ENCODE data around the gene ZNF367. TPM values are rescaled to one million over a fixed set of nuclear protein-coding genes. Genes with fewer than 3 reads are reported as not detected.
"Not testable (repeated sequence)": the region's sequence is repeated elsewhere in the genome, so short reads cannot be mapped to it uniquely, and the experiment has no call there.

ZNF367 gene
- total RNA-seq, 1 donor from 2014 or later = 2.4 TPM

DNA sequence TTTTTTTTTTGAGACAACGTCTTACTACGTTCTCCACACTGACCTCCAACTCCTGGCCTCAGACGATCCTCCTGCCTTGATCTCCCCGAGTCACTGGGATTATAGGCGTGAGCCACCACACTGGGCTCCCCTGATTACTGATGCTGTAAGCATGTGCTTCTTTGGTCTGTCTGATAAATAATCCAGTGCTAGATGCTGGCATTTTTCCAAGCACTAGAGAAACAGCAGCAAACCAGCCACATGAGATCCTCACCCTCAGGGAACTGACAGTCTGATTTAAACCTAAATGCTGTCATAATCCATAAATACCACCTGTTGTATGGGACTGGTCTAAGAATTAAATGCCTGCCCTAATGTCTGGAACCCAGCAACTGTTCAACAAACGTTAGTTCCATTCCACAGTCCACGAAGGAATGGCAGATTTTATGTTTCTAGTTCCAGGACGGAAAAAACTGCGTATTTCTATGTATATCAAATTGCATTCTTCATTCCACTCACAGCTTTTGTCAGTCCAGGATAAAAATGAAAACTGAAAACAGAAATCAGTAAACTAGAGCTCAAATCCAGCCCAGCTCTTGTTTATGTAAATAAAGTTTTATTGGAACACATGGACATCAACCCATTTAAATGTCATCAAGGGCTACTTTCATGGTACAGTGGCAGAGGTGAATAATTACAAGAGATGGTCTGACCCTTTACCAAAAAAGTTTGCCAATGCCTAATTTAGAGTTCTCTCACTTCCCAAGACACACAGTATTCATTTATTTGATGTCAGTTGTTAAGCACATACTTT, 54.8 kb downstream of the ZNF367 start:
- no peak for DNase-seq (ENCODE audit: low read depth in 2 of 2)

DNA sequence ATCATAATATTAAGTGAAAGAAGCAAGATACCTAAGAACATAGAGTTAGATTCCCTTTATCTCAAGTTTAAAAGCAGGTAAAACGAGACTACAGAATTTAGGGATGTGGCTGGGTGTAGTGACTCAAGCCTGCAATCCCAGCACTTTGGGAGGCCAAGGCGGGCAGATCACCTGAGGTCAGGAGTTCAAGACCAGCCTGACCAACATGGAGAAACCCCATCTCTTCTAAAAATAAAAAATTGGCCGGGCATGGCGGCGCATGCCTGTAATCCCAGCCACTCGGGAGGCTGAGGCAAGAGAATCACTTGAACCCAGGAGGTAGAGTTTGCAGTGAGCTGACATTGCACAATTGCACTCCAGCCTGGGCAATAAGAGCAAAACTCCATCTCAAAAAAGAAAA, 56.1 kb downstream of the ZNF367 start:
- DNase-seq (ENCODE audit: low read depth in 2 of 2) = not testable (repeated sequence)

DNA sequence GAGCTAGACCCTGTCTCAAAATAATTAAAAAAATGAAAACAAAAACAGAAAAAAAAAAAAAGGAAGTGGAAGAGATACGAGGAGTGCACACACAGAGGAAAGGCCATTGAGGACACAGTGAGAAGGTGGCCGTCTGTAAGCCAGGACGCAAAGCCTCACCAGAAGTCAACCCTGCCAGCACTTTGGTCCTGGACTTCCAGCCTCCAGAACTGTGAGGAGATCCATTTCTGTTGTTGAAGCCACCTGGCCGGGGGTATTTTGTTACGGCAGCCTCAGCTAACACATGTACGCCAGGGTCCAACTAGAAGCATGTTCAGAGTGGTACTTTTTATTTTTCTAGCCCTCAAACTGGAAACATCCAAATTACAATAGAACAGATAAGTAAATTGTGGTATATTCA, 56.5 kb downstream of the ZNF367 start:
- DNase-seq (ENCODE audit: low read depth in 2 of 2) = no peak

DNA sequence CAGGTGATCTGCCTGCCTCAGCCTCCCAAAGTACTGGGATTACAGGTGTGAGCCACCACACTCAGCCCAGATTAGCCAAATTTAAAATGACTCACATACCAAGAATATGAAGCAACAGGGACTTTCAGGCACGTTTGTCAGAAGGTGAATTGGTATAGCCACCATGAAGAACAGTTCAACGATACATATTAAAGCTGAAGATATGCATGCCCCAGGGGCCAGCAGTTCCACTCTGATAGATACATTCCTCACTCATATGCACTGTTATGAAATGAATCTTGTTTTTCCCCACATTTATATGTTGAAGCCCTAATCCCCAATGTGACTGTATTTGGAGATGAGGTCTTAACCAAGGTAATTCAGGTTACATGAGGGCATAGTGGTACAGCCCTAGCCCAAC, 57.2 kb downstream of the ZNF367 start:
- DNase-seq (ENCODE audit: low read depth in 2 of 2) = no peak

DNA sequence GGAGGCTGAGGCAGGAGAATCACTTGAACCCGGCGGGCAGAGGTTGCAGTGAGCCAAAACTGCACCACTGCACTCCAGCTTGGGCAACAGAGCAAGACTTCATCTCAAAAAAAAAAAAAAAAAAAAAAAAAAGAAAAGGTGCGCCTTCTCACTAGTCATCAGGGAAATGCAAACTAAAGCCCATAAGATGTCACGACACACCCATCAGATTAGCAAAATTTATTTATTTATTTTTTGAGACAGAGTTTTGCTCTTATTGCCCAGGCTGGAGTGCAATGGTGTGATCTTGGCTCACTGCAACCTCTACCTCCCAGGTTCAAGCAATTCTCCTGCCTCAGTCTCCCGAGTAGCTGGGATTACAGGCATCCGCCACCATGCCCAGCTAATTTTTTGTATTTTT, 57.6 kb downstream of the ZNF367 start:
- DNase-seq (ENCODE audit: low read depth in 2 of 2) = not testable (repeated sequence)

DNA sequence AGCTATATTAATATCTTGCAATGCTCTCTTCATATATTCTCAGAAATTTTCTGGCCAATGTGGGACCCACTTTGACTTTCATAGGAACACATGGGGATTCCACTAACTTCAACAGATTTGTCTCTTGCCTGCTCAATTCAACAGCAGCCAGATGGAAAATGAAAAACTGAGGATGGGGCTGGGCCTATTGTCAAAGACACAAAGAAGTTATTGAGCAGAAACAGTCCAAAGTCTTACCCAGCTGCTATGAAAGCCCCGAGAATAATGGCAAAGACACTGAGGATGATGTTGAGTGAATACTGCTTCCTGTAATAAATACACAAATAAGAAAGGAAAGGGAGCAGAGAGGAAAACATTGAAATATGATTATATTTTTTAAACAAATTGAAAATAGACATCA, 67.3 kb downstream of the ZNF367 start:
- no peak for DNase-seq (ENCODE audit: low read depth in 2 of 2)

DNA sequence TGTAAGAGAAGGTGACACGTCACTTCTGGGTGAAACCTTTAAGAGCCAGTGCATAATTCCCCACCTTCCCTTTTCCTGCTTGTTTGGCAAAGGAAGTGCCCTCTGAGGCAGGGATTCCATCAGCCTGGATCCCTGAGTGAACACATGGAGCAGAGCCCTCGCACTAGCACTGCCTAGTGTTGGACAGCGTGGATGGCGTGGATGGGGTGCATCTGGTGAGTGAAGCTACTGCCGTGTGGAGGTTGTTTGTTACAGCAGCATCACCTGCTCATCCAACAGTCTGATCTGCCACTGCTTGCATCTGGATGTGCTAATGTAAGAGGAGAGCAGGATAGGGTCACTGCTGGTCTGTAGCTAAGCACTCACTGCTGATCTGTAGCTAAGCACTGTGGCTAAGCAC, 69.9 kb downstream of the ZNF367 start:
- DNase-seq (ENCODE audit: low read depth in 2 of 2) = no peak

DNA sequence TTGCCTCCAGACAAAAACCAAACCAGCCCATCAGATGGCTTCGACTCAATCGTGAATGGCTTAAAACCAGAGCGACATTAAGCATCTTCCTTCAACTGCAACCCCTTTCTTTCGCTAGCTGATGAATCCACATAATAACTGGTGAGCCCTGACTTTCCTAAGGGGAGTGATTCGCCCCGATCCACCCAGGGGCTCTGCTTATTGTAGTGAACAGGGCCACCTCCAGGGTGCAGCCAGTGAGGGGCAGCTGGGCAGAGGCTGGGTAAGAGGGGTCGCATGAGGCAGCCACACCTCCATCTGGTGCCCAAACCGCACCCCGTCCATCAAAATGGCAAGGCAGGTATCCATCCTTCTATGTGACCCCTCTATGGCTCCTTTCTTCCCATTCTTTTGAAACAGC, 72.6 kb downstream of the ZNF367 start:
- no peak for DNase-seq (ENCODE audit: low read depth in 2 of 2)

DNA sequence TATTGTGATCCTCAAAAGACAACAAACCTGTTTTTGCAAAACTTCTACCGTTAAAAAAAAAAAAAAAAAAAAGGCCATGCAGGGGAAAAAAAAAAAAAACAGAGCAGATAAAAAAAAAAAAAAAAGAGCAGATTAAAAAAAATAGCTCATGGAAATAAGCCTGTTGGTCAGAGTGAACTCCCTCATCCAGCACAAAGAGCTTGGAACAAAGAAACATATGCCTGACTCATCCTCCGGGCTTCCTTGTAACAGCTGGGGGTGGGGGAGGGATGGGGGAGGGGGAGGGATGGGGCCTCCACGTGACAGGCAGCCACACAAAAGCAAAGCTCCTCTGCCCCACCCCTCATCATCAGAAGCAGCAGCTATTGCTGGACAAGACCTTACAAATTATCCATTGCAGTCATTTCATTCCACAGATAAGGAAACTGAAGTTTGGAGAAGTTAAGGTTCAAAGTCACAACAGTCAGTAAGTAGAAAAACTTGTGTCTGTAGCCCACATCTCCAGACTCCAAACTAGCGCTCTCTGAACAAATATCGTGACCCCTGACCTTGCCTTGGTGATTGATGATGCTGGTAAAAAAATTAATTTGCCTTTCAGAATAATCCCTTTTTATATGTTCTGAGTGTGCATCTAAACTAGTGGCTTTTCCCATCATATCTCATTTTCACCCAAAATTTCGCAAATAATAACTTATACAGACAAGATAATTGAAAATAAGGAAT, 73.6 kb downstream of the ZNF367 start:
- peak; percentile 96 to 97 for DNase-seq (ENCODE audit: low read depth in 2 of 2)

DNA sequence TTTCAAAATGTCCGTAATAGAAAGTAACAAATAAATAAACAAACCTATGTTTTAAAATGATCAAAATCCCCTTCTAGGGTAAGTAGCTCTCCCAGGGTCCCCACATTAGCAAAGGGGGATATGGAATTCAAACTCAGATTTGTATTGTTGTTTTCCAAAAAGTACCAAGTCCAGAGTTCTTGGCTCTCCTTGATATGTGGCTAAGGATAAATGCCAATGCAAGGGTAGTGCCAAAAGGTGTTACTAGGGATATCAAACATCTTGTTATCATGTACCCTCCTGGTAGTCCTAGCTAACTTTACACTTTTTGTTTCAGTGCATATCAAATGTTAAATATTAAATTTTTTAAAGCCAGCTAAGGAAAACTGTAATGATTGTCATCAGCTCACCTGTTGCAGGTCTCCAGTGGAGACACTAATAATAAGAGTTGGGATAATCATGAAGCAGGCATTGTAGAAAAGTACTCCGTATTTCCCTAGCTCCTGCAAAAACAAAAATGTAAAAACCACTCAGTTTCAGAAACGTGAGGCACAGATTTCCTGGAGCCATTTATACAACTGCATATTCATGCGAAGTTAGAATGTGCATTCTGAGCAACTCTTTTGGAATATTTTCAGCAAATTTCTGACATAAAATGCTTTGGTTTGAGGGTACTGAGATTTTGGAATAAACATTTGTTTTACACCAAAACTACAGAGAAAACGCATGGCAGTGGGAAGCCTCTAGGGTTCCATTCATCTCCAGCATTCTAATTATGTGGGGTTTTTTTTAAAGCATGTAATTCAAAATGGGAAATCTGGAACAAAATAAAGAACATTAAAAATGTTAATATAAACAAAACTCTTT, 74.4 kb downstream of the ZNF367 start:
- no peak for DNase-seq (ENCODE audit: low read depth in 2 of 2)

DNA sequence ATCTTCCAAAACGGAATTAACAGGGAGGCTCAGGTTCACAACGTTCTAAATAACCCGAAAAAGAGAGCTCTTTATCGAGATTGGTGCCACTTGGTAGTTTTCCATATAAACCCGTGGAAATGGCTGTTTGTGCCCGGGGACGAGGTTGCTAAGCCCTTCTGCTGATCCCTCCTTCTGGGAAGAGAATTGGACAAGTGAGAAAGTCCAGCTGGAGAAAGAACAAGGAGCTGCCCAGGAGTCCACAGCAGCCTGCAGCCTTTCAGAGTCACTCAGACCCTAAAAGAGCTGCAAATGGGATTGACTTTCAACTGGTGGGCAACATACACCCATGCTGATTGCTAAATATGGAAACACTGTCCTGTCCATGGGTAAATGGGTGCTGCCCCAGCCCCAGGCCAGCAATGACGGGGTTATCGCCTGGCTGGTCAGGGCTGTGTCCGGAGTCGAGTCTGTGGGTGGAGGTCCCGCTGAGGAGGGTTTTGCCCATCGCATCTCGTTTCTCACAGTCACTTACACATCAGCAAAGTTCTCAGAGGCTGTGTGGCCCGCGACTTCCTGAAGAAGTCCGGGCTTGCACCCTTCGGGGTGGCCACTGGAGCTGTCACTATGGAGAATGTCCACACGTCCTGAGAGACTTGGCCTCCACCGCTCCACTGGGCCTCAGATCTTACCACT, 75.5 kb downstream of the ZNF367 start:
- DNase-seq (ENCODE audit: low read depth in 2 of 2) = no peak

DNA sequence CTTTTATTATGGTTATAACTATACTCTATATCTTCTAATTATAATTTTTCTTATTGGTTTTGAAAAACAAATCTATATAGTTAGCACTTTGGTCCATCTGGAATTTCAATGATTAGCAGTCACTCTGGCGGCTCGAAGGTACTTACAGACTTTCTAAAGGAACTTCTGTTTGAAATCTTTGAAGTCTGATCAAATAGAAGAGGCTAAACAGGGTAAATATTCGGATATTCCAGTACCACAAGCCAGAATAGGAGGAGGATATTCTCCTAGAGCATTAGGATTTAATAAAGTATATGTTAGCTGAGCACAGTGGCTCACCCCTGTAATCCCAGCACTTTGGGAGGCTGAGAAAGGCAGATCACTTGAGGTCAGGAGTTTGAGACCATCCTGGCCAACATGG, 77.5 kb downstream of the ZNF367 start:
- no peak for DNase-seq (ENCODE audit: low read depth in 2 of 2)

DNA sequence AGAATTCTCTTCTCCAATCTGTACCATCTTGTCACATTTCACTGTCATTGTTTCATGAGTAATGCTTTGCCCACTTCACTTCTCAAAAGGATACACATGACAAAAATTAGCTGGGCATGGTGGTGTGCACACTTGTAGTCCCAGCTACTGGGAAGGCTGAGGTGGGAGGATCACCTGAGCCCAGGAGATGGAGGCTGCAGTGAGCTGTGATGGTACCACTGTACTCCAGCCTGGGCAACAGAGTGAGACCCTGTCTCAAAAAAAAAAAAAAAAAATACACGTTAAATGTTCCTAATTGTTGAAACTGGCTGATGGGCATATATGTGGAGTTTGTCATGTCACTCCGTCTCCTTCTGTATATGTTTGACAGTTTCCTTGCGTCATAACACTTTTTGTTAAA, 79.9 kb downstream of the ZNF367 start:
- no peak for DNase-seq (ENCODE audit: low read depth in 2 of 2)

Other genes with a start within 250 kb of the ZNF367 start
- gene HSD17B3, start 116.2 kb downstream of the ZNF367 start, total RNA-seq = not detected in 2 replicates
- gene SLC35D2, start 34.7 kb downstream of the ZNF367 start, total RNA-seq = 20.0 and 24.4 TPM in 2 replicates
- 5.7 and 6.9 TPM in 2 replicates for gene HABP4, start 31.8 kb upstream of the ZNF367 start, total RNA-seq
- gene CDC14B, start 201.5 kb upstream of the ZNF367 start, total RNA-seq = 4.8 and 7.5 TPM in 2 replicates
- gene PRXL2C, start 236.9 kb upstream of the ZNF367 start, total RNA-seq = 23.5 and 29.0 TPM in 2 replicates